Left hindlimb (tissue), 1 donor: ENCODE measurements around the gene ACVR1.

Experiments
- DNase-seq: peaks from one replicate; pipeline ENCODE4 v3.0.0-alpha.2; 2018

The ACVR1 gene

DNA sequence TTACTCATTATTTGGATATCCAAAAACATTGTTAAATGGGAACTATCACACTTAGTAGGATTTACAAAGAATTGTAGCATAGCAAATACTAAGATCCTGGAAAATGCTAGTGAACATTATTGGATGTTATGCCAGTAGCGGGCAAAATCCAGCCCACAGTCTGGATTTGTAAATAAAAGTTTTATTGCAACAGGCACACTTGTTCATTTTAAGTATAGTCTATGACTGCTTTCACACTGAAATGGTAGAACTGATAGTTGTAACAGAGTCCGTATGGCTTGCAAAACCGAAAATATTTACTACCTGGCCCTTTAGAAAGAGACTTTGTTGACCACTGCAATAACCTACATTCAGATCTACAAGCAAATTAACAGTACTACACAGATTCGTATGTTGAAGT lies 53.6 kb downstream of the ACVR1 start:
- no peak for DNase-seq

DNA sequence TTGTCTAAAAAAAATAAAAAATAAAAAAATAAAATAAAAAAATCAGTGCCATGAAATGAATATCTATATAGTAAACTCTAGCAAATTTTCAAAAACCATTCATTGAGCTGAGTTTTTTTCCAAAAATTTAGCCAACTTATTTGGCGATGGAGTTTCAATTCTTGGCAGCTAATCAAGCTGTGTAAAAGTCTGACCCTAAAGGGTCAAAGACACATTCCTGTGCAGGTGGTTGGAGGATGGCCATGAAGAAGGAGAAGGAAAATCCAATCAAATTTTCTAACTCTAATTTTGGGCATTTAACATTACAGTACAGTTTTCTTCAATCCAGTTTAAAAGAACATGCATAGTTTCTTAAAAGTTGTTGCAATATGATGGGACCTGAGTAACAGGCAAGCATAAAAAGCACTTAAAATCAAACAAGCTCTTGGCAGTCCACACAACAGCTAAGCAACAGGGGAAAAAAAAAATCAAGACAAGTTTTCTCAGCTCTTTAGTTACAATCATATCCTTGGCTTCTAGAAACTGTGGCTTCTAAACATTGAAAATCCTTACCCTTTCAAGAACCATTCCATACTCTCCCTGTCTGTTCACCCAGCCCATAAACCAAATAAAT lies 54.5 kb downstream of the ACVR1 start:
- no peak for DNase-seq

- DNase-seq: peak; percentile 59
Observed at GRCh38 chr2:157820193-157820592, 55.9 kb downstream of the ACVR1 start.

- no peak for DNase-seq
Observed at GRCh38 chr2:157819761-157820160, 56.4 kb downstream of the ACVR1 start.

DNA sequence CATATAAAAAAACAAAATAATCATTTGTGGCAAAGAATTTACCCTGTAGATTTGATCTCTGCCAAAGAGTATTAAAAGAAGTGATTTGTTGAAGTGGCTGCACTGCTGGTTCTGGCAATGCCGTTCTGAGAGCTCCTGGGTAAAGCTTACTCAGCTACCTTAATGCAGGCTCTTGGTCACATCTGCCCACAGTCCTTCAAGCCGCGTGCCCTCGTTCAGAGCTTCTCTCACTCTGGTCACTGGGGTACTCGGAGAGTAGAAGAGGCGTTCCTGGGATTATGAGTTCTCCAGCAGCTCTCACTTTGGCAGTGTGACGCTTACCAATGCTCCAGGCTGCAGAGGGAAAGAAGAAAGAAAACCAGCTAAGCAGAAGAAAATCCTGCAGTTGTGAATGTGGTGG lies 57.9 kb downstream of the ACVR1 start:
- no peak for DNase-seq

GRCh38 chr2:157815421-157815820 lies 60.7 kb downstream of the ACVR1 start:
- no peak for DNase-seq

GRCh38 chr2:157813467-157813866 lies 62.7 kb downstream of the ACVR1 start:
- DNase-seq: no peak

DNA sequence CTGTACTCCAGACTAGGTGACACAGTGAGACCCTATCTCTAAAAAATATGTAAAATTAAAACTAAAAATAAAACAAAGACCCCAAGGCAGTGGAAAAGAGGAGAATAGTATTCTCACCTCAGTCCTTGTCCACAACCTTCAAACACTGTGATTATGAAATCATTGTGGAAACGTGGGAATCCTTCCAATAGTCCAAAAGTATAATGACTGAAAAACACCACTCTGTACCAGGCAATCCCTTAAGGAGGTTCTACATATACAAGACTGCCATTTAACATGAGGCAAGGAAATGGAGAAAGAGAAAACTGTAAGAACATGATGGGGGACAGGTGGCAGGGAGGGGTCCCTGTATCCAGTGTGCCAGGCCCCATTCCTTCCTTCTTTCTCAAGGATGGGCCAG lies 66.1 kb downstream of the ACVR1 start:
- DNase-seq: no peak

DNA sequence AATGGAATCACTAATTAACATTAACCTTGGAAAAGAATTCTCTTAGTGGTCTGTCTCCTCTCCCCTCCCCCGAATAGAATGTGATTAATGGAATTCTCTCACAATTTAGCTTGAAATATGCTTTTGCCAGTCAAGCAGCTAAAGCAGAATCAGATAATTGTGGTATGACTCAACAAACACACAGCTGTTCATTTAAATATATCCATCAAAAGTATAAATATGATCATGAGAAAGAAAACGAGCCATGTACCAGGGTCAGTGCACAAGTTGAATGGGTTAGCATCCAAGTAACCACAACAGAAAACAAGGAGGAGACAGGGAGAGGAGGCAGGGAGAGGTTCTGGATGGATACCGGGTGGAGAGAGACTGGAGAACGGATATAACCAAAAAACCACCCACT lies 66.9 kb downstream of the ACVR1 start:
- DNase-seq: no peak

DNA sequence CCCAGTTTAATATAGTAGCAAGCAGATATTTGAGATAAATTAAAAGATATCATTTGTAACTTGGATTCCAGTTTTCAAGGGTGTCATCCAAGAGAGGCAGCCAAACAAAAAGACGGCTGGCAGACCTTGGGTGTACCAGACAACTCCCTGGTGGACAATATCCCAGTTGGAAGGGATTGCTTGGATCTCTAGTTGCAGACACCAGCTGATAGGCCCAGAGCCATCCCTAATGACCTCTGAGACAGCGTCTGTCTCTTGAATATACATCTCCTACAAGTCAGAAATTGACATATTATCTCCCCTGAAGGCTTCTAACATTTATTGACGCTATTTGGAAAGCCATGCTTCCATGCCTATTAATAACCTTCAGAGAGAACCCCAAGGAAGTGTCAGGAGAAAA lies 67.7 kb downstream of the ACVR1 start:
- DNase-seq: no peak

- DNase-seq: no peak
Observed at GRCh38 chr2:157806426-157807077, 69.6 kb downstream of the ACVR1 start.

DNA sequence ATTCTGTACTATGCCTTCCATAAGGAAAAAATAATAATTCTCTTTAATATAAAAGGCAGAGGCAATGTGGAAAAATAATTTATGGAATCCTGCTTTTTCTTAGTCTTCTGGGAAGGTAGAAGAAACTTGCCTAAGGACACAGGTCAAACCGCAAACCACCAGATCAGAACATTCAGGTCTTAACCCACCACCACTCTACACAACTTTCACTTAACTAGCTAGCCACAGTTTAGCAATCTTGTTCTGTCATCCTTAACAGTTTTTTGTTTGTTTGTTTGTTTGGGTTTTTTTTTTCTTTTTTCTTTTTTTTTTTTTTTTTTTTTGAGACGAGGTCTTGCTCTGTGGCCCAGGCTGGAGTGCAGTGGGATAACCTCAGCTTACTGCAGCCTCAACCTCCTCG lies 70.6 kb downstream of the ACVR1 start:
- no peak for DNase-seq

- DNase-seq: no peak
Observed at GRCh38 chr2:157804355-157804754, 71.8 kb downstream of the ACVR1 start.

GRCh38 chr2:157803952-157804351 lies 72.2 kb downstream of the ACVR1 start:
- DNase-seq: no peak

DNA sequence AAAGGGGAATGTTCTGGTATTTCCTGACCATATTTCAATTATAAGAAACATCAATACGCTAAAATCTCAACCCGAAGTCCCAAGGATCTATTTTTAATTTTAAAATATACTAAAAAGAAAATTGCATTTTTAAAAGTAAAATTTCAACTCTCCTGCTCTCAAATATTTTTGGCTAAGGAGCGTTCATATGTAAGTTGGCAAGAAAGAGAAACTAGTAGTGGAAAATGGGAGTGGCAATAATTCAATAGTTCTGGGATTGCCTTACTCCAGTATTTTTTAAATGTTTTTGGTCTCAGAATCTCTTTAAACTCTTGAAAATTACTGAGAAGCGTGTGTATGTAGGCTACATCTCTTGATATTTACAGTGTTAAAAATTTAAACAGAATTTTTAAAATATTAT lies 72.7 kb downstream of the ACVR1 start:
- DNase-seq: no peak

DNA sequence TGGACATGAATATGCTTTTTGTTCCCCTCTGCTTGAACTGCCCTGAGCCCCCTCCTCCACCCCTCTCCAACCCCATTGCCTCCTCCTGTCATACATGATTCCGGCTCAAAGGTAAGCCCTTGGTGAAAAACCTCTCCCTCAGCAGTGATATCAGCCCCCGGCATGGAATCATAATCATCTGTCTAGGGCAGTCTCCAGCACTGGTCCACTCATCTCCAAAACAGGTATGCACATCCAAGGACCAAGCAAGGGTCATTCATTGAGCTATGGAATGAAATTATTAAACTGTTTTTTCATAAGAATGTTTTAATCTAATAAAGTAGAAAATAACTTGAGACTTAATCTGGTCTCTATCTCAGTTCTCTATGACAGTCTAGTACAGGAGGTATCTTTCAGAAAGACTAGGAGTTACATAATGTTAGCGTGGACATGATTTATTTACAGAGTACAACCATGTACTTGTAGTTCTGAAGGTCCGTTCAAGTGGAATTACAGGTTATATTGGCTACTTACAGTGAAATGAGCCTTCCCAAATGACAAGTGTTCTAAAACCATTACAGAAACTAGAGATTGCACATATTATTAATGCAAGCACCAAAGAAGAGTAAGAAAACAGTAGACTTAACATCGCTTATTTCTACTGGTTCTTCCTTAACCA lies 75.2 kb downstream of the ACVR1 start:
- no peak for DNase-seq

DNA sequence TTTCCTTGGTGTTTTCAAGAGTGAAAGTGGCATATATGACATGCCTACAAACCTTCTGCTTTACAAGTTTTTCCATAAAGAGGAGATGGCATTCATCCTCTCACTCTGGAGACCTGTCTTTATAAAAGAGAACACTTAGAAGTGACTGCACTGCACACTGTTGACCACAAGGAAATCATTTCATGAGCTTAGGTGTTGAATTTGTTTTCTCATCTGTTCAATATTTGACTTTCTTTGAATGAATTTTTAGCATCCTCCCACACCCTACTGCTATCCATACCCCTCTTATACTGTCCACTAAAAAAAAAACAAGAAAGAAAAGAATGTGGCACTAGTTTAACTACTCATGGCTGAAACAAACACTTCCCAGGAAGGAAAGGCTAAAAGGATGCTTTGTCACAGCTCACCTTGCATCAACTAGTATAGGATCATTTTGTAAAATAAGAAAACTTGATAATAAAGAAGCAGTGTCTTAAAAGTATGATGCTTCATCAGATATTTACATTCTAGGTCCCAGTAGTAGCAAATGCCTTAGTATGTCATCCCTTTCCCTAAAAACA lies 83.0 kb downstream of the ACVR1 start:
- no peak for DNase-seq

- no peak for DNase-seq
Observed at GRCh38 chr2:157792335-157793052, 83.6 kb downstream of the ACVR1 start.

DNA sequence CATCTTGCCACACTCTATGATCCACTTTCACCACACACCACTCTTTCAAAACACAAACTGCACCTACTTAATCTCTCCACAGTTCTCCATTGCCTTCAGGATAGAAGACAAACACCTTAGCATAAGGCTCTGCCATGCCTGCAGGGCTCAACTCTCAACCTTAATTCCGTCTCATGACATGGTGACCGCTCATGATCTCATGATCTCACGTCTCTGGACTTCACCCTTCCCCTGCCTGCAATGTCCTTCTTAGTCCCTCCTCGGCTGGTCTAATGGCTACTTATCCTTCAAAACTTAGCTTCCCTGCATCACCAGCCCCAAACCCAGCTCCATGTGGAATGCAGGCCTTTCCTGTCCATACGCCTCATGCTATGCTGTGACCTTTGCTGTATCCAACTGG lies 85.3 kb downstream of the ACVR1 start:
- DNase-seq: no peak

- DNase-seq: peak; percentile 57
Observed at GRCh38 chr2:157789933-157790511, 86.1 kb downstream of the ACVR1 start.

DNA sequence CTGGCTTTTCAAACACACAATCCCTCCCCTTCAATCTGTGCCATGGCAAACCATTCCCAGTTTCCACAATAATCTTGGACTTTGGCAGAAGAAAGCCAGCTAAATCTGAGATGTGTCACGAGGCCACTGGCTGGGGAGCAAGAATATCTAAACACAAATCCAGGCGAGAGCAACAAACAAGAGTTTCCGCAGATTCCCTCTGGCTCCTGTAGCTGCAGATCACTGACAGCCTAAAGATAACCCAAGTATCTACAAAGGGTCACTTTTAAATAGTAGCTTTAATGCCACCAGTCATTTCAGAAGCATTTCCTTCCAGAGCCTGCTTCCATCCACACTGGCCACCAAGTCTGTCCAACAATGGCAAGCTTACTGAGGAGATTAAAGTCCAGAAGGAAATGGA lies 86.9 kb downstream of the ACVR1 start:
- no peak for DNase-seq

DNA sequence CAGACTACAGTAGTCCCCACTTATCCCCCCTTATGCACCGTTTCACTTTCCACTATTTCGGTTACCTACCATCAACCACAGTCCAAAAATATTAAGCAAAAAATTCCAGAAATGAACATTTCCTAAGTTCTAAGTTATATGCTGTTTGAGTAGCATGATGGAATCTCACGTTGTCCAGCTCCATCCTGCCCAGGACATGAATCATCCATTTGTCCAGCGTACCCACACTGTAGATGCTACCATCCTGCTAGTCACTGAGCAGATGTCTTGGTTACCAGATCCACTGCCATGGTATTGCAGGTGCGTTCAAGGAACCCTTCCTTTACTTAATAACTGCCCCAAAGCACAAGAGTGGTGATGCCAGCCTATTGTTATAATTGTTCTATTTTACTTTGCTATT lies 87.9 kb downstream of the ACVR1 start:
- no peak for DNase-seq

GRCh38 chr2:157787364-157787938 lies 88.7 kb downstream of the ACVR1 start:
- DNase-seq: no peak
